GM12801 (cell line): ENCODE results near the gene UGT1A10.

Experiments
- CTCF ChIP-seq: IDR thresholded peaks from one replicate; pipeline ENCODE4 v1.5.1; 2011; ENCODE audit warnings: control low read depth; ENCODE audit not compliant: insufficient read length; ENCODE audit errors: extremely low read depth

Gene UGT1A10

GRCh38 chr2:233803292-233803911, 167.2 kb downstream of the UGT1A10 start:
- TF ChIP-seq CTCF: no peak

- TF ChIP-seq CTCF: no peak
These were observed 167.7 kb downstream of the UGT1A10 start for GRCh38 chr2:233803994-233804393.

DNA sequence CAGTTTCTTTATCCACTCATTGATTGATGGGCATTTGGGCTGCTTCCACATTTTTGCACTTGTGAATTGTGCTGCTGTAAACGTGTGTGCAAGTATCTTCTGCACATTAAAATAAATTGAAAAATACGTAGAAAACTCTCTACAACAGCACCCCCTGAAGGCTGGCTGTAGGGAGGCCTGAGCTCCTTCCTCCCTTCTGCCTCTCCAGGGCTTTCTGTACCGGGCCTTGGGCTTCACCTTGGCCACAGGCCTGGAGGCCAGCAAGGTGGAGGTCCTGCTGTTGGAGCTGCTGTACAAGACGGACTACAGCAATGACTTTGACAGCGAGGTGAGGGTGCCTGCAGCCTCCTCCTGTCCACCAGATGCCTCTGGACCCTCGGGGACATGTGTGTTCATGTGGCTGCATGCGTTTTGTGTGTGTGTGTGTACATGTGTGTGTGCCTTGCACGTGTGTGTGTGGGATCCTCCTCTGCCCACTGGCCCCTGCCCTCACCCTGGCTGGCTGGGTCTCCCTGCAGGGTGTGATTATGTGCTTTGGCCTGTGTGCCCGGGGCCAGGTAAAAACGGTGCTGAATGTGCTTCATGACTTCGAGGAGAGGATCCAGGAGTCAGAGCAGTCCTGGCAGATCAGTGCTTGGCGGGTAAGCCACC, 171.1 kb downstream of the UGT1A10 start:
- TF ChIP-seq CTCF: no peak

GRCh38 chr2:233807966-233808935, 172.0 kb downstream of the UGT1A10 start:
- TF ChIP-seq CTCF: no peak

DNA sequence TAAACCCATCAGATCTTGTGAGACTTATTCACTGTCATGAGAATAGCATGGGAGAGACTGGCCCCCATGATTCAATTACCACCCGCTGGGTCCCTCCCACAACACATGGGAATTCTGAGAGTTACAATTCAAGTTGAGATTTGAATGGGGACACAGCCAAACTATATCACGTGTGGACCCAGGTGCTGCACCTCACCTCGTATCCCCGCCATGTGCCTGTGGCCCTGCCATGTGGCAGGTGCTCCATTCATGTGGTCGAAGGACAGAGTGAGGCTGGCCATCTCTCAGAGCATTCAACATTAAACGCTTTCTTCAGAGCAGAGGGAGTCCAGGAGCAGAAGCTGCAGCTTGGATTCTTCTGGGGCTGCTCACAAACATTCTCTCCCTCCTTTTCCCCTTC, 174.1 kb downstream of the UGT1A10 start:
- TF ChIP-seq CTCF: no peak

DNA sequence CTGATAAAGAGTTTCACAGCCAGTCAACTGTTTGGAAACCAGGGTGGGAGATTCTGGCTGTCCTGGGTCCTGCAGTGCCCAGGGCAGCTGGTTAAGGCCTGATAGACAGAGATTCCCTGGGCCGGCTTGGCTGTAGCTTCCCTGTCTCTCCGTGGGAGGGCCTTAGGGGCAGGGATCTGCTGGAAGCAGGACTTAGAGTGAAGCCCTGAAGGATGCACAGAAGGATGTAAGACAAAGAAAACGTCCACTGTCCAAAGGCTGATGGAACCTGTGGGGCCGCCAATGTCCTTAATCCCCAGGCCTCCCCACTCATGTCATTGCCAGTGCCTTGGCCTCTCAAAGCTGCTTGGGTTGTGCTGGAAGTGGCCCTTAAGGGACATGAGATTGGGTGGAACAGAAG, 174.8 kb downstream of the UGT1A10 start:
- no peak for TF ChIP-seq CTCF

DNA sequence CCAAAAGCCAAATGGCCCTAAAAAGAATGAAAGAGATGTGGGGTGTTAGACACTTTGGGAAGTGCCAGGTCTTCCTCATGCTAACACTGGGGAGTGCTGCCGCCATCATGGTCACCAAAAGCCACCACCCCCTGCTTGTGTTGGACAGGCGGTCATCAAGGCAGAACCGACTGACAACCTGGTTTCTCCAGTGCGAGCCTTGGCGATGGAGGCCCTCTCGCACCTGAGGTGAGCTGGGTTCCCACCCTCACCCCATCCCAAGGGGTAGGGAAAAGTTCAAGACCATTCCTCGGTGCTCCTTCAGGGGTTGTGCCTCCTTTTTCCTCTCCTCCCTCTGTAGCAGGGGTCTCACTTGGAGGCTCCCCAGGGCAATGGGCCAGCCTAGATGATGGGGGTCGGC, 175.5 kb downstream of the UGT1A10 start:
- no peak for TF ChIP-seq CTCF
